Fibroblast of lung (primary cell): ENCODE measurements around the gene IRF1. TPM values are rescaled to one million over a fixed set of nuclear protein-coding genes. Genes with fewer than 3 reads are reported as not detected.

Source experiments
- DNase-seq, 2 donors: peaks; one replicate each; pipeline versions ENCODE4 v3.0.0 to v3.0.0-alpha.2; 2010; ENCODE audit warnings: low read depth in 2 of 2
- H2AFZ ChIP-seq: 2 replicates; pipeline ENCODE4 v1.5.1; 2012; ENCODE audit warnings: low read length, control low read depth, inconsistent platforms
- H3K27ac ChIP-seq: 2 replicates; pipeline ENCODE4 v1.5.1; 2011; ENCODE audit warnings: low read length, control low read depth; ENCODE audit not compliant: insufficient read depth
- H3K27me3 ChIP-seq: 2 replicates; pipeline ENCODE4 v1.5.1; 2011; ENCODE audit warnings: mild to moderate bottlenecking, low read length; ENCODE audit not compliant: control insufficient read depth, insufficient read depth
- H3K36me3 ChIP-seq: 2 replicates; pipeline ENCODE4 v1.5.1; 2011; ENCODE audit warnings: low read length; ENCODE audit not compliant: control insufficient read depth, insufficient read depth
- H3K4me1 ChIP-seq: 2 replicates; pipeline ENCODE4 v1.5.1; 2011; ENCODE audit warnings: low read length; ENCODE audit not compliant: control insufficient read depth, insufficient read depth; ENCODE audit errors: extremely low read depth
- H3K4me2 ChIP-seq: 2 replicates; pipeline ENCODE4 v1.5.1; 2011; ENCODE audit warnings: low read length, control low read depth; ENCODE audit not compliant: insufficient read depth; ENCODE audit errors: extremely low read depth
- H3K4me3 ChIP-seq, 4 experiments: fragments of 200-600 bp in 1 of 4; sonication (generic) in 1 of 4; replicated peaks in 1 of 4; 2 replicates each; pipeline ENCODE4 v1.5.1; 2011 to 2016; ENCODE audit warnings: low read length in 4 of 4, low read depth in 3 of 4, mild to moderate bottlenecking in 3 of 4, control low read depth in 2 of 4, inconsistent platforms in 1 of 4, mixed read lengths in 1 of 4; ENCODE audit not compliant: insufficient read depth in 1 of 4; ENCODE audit errors: control extremely low read depth in 1 of 4
- H3K79me2 ChIP-seq: 2 replicates; pipeline ENCODE4 v1.5.1; 2012; ENCODE audit warnings: mild to moderate bottlenecking, low read length, inconsistent platforms; ENCODE audit not compliant: control insufficient read depth, insufficient read depth
- H3K9ac ChIP-seq: 2 replicates; pipeline ENCODE4 v1.5.1; 2011; ENCODE audit warnings: mild to moderate bottlenecking, low read length, control low read depth; ENCODE audit not compliant: insufficient read depth
- H3K9me3 ChIP-seq: 2 replicates; pipeline ENCODE4 v1.5.1; 2012; ENCODE audit warnings: low read depth, low read length; ENCODE audit not compliant: control insufficient read depth, insufficient read depth
- H4K20me1 ChIP-seq: 2 replicates; pipeline ENCODE4 v1.5.1; 2011; ENCODE audit warnings: low read length; ENCODE audit not compliant: control insufficient read depth, insufficient read depth; ENCODE audit errors: extremely low read depth
- EZH2 ChIP-seq: IDR thresholded peaks from 2 replicates; pipeline ENCODE4 v1.5.1; 2012; ENCODE audit warnings: low read length, control low read depth, mild to moderate bottlenecking; ENCODE audit errors: missing control alignments
- polyA plus RNA-seq, 2 donors: library from polyadenylated mRNA; depleted of rRNA in 1 of 2; stranded (reverse) in 1 of 2; unstranded in 1 of 2; fragments of >200 nt; gene quantifications; 2 replicates each; pipeline ENCODE4 v1.2.1, GENCODE V29; 2011 to 2012; ENCODE audit warnings: missing spikeins in 1 of 2
- total RNA-seq: library from RNA; depleted of rRNA; stranded (reverse); fragments of >200 nt; gene quantifications from 2 replicates; pipeline ENCODE4 v1.2.1, GENCODE V29; 2014
- TF ChIP-seq, protein P1 (sequence below), 2 donors: IDR thresholded peaks in 1 of 2; conservative IDR thresholded peaks in 1 of 2; 1 replicate in 1 of 2; 2 replicates in 1 of 2; pipeline ENCODE4 v1.5.1; 2011 to 2012; ENCODE audit warnings: low read length in 2 of 2, control low read depth in 1 of 2, inconsistent platforms in 1 of 2, low read depth in 1 of 2, mild to moderate bottlenecking in 1 of 2

Gene IRF1
- total and polyA plus RNA-seq, 2 donors (not counting 1 experiment from before 2014, with no cell fraction given), result 34.7 to 37.6 TPM

DNA sequence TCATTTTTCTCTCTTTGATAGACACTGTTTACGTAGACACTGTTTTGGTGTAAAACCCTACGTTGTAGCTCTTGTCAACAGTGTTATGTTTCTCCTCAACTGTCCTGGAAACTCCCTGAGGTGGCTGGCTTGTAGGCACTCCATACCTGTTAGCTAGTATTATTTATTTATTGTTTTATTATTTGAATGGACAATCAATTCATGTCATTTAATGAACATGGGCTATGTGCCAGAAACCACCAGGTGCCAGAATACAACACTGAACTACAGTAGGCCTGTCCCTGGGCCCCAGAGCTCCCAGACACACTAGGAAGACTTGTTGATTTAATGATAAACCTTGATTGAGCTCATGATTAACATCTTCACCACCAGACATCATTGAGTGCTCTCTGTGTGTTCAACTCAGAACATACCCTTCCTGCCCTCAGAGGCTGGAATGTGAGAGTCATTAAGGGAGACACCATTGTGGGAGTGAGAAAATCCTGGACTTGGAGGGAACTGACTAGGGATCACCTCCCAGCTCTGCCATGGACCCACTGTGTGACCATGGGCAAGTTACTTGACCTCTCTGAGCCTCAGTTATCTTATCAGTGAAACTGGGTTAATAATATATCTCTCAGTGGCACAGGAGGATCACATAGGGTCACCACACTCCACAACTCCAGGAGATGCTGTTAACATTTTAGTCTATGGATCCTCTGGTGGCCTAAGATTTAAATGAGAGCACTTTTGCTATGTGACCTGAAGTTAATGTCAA is 19.2 kb downstream of the IRF1 start:
- no peak overlapping the region for H2AFZ ChIP-seq
- H4K20me1 ChIP-seq, result no peaks in the 10 kb centered on the region
- no peak for TF ChIP-seq EZH2
- TF ChIP-seq, protein P1, sequence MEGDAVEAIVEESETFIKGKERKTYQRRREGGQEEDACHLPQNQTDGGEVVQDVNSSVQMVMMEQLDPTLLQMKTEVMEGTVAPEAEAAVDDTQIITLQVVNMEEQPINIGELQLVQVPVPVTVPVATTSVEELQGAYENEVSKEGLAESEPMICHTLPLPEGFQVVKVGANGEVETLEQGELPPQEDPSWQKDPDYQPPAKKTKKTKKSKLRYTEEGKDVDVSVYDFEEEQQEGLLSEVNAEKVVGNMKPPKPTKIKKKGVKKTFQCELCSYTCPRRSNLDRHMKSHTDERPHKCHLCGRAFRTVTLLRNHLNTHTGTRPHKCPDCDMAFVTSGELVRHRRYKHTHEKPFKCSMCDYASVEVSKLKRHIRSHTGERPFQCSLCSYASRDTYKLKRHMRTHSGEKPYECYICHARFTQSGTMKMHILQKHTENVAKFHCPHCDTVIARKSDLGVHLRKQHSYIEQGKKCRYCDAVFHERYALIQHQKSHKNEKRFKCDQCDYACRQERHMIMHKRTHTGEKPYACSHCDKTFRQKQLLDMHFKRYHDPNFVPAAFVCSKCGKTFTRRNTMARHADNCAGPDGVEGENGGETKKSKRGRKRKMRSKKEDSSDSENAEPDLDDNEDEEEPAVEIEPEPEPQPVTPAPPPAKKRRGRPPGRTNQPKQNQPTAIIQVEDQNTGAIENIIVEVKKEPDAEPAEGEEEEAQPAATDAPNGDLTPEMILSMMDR (conservative IDR thresholded peaks at IDR 0.05 in 1 of 2, IDR thresholded peaks at IDR 0.05 in 1 of 2; ENCODE audit: low read depth in 1 of 2, low read length in 2 of 2), result no peak
- no peak for DNase-seq
- H3K36me3 ChIP-seq, result no peaks in the 10 kb centered on the region
- no peaks in the 10 kb centered on the region for H3K27me3 ChIP-seq
- H3K9ac ChIP-seq, result no peak overlapping the region
- no peaks in the 10 kb centered on the region for H3K79me2 ChIP-seq
- no peak overlapping the region for H3K4me2 ChIP-seq
- H3K4me1 ChIP-seq, result peaks cover 15% of the 10 kb centered on the region
- no peak overlapping the region for H3K27ac ChIP-seq
- no peaks in the 10 kb centered on the region for H3K9me3 ChIP-seq
- no peak overlapping the region for H3K4me3 ChIP-seq

DNA sequence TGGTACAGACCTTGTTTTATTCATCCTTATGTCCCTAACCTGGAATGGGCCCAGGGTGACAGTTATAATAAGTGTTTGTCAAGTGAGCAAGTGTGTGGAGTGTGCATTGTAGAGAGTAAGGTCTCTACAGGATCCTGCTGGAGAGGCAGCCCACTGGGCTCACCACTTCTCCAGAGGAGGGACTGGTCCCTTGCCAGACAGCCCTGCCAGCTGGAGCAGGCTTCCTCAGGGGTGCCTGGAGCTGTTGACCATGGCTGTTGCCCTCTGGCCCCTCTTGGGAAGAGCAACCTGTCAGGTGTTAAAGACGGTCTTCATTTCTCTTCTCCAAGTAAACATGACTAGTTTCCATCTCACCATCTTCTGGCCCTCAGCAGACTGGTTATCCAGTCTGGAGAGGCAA is 20.0 kb downstream of the IRF1 start:
- Histone ChIP-seq H3K9me3 (no peaks in the 10 kb centered on the region), H3K36me3 (no peaks in the 10 kb centered on the region)

DNA sequence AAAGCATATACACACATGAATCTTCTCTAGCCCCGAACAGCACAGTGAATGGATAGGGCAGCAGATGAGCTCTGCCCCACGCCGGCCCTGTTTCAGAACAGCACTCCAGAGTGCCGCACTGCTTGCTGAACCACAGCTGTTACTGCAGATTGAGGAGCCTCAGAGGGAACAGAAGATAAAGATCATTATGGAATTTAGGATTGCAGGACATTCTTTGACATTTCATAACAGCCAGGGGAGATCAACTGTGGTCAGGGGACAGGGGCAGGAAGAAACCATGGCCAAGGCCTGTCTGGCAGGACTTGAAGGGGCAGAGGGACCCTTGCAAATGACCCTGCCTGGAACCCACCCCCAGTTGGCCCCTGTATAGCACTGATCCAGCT is 20.6 kb downstream of the IRF1 start:
- H3K27ac ChIP-seq, result no peak overlapping the region
- TF ChIP-seq, protein P1 (conservative IDR thresholded peaks at IDR 0.05 in 1 of 2, IDR thresholded peaks at IDR 0.05 in 1 of 2; ENCODE audit: low read depth in 1 of 2, low read length in 2 of 2), result peak in 1 of 2 donors; percentile 7
- TF ChIP-seq EZH2, result no peak
- H3K4me1 ChIP-seq, result peaks cover 18% of the 10 kb centered on the region

More for the DNA sequence above, 20.0 kb downstream of the IRF1 start:
- DNase-seq, result no peak
- H4K20me1 ChIP-seq, result no peaks in the 10 kb centered on the region
- TF ChIP-seq, protein P1 (conservative IDR thresholded peaks at IDR 0.05 in 1 of 2, IDR thresholded peaks at IDR 0.05 in 1 of 2; ENCODE audit: low read depth in 1 of 2, low read length in 2 of 2), result no peak
- TF ChIP-seq EZH2, result no peak
- H3K79me2 ChIP-seq, result no peaks in the 10 kb centered on the region
- no peak overlapping the region for H3K4me3 ChIP-seq
- H3K27me3 ChIP-seq, result no peaks in the 10 kb centered on the region
- no peak overlapping the region for H3K27ac ChIP-seq
- no peak overlapping the region for H2AFZ ChIP-seq
- H3K9ac ChIP-seq, result no peak overlapping the region
- no peak overlapping the region for H3K4me2 ChIP-seq
- H3K4me1 ChIP-seq, result peaks cover 20% of the 10 kb centered on the region

More for the DNA sequence above, 20.6 kb downstream of the IRF1 start:
- Histone ChIP-seq H3K4me3 (no peak overlapping the region), H3K36me3 (no peaks in the 10 kb centered on the region), H4K20me1 (no peaks in the 10 kb centered on the region), H3K79me2 (no peaks in the 10 kb centered on the region), H3K9me3 (no peaks in the 10 kb centered on the region), H2AFZ (no peak overlapping the region), H3K4me2 (no peak overlapping the region), H3K9ac (no peak overlapping the region), H3K27me3 (no peaks in the 10 kb centered on the region)
- DNase-seq, result peak in 1 of 2 donors; percentile 72
